ENCODE data around the gene PCIF1.

DNA sequence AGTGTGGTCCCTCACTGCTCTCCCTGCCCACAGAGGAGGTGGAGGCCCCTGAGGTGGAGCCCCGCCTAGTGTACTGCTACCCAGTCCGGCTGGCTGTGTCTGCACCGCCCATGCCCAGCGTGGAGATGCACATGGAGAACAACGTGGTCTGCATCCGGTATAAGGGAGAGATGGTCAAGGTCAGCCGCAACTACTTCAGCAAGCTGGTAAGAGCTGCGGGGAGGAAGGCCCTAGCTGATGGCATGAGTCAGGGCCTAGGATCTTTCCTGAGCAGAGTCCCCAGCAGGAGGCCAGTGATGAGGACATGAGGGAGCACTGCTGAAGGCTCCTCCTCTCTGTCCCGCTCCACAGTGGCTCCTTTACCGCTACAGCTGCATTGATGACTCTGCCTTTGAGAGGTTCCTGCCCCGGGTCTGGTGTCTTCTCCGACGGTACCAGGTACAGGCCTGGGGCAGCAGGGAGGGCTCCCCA is 11.2 kb downstream of the PCIF1 start:
- TF ChIP-seq, protein P1, sequence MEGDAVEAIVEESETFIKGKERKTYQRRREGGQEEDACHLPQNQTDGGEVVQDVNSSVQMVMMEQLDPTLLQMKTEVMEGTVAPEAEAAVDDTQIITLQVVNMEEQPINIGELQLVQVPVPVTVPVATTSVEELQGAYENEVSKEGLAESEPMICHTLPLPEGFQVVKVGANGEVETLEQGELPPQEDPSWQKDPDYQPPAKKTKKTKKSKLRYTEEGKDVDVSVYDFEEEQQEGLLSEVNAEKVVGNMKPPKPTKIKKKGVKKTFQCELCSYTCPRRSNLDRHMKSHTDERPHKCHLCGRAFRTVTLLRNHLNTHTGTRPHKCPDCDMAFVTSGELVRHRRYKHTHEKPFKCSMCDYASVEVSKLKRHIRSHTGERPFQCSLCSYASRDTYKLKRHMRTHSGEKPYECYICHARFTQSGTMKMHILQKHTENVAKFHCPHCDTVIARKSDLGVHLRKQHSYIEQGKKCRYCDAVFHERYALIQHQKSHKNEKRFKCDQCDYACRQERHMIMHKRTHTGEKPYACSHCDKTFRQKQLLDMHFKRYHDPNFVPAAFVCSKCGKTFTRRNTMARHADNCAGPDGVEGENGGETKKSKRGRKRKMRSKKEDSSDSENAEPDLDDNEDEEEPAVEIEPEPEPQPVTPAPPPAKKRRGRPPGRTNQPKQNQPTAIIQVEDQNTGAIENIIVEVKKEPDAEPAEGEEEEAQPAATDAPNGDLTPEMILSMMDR (conservative IDR thresholded peaks at IDR 0.05 in 1 of 2, IDR thresholded peaks at IDR 0.05 in 1 of 2; ENCODE audit: extremely low read depth in 1 of 2, insufficient read depth in 1 of 2, low read depth in 1 of 2, low read length in 2 of 2), result no peak
- TF ChIP-seq EZH2 (IDR thresholded peaks at IDR 0.05; ENCODE audit: borderline replicate concordance, low read length), result no peak

Data from mammary epithelial cell (primary cell).